ENCODE results near the gene MAP3K13.

The MAP3K13 gene

GRCh38 chr3:185362850-185363661 is at the start of gene MAP3K13:
Gene MAP3K13 (plus strand): TSS chr3:185363136. CDS start chr3:185428582, 65,446 bp downstream.
- DNase-seq, result peak; percentile 92

GRCh38 chr3:185313693-185314246 is 49.2 kb upstream of the MAP3K13 start:
- no peak for DNase-seq

- DNase-seq, result no peak
These were observed 46.1 kb upstream of the MAP3K13 start for GRCh38 chr3:185316740-185317412.

GRCh38 chr3:185317674-185318073 is 45.3 kb upstream of the MAP3K13 start:
- DNase-seq, result no peak

GRCh38 chr3:185318141-185318540 is 44.8 kb upstream of the MAP3K13 start:
- no peak for DNase-seq

- DNase-seq, result no peak
These were observed 43.1 kb upstream of the MAP3K13 start for GRCh38 chr3:185319801-185320200.

GRCh38 chr3:185320949-185321348 is 42.0 kb upstream of the MAP3K13 start:
- DNase-seq, result no peak

- DNase-seq, result no peak
These were observed 40.7 kb upstream of the MAP3K13 start for GRCh38 chr3:185322101-185322719.

- no peak for DNase-seq
These were observed 36.8 kb upstream of the MAP3K13 start for GRCh38 chr3:185325946-185326791.

GRCh38 chr3:185327062-185327461 is 35.9 kb upstream of the MAP3K13 start:
- no peak for DNase-seq

- DNase-seq, result no peak
These were observed 34.5 kb upstream of the MAP3K13 start for GRCh38 chr3:185328324-185329004.

GRCh38 chr3:185330238-185330637 is 32.7 kb upstream of the MAP3K13 start:
- no peak for DNase-seq

GRCh38 chr3:185330644-185331043 is 32.3 kb upstream of the MAP3K13 start:
- DNase-seq, result no peak

GRCh38 chr3:185332026-185332735 is 30.8 kb upstream of the MAP3K13 start:
- peak; percentile 45 for DNase-seq

- DNase-seq, result no peak
These were observed 27.1 kb upstream of the MAP3K13 start for GRCh38 chr3:185335799-185336198.

- no peak for DNase-seq
These were observed 25.6 kb upstream of the MAP3K13 start for GRCh38 chr3:185337231-185337816.

GRCh38 chr3:185339945-185340344 is 23.0 kb upstream of the MAP3K13 start:
- DNase-seq, result no peak

- DNase-seq, result no peak
These were observed 22.2 kb upstream of the MAP3K13 start for GRCh38 chr3:185340751-185341150.

- DNase-seq, result no peak
These were observed 21.1 kb upstream of the MAP3K13 start for GRCh38 chr3:185341616-185342458.
